Measurements from ENCODE around the gene SMNDC1.
"Not testable (repeated sequence)": the region's sequence is repeated elsewhere in the genome, so short reads cannot be mapped to it uniquely, and the experiment has no call there.

SMNDC1 gene

GRCh38 chr10:110284262-110284661 lies 20.5 kb downstream of the SMNDC1 start:
- no peak for DNase-seq

GRCh38 chr10:110279407-110279986 lies 25.2 kb downstream of the SMNDC1 start:
- peak; percentile 57 for ATAC-seq

More at GRCh38 chr10:110284262-110284661, 20.5 kb downstream of the SMNDC1 start:
- no peak for ATAC-seq

GRCh38 chr10:110278562-110279406 lies 25.9 kb downstream of the SMNDC1 start:
- DNase-seq (no peak), ATAC-seq (no peak)

More at GRCh38 chr10:110279407-110279986, 25.2 kb downstream of the SMNDC1 start:
- peak; percentile 43 for DNase-seq

- ATAC-seq = no peak
These were observed 27.1 kb downstream of the SMNDC1 start for GRCh38 chr10:110277591-110277990.

GRCh38 chr10:110276603-110277002 lies 28.1 kb downstream of the SMNDC1 start:
- ATAC-seq (no peak), DNase-seq (no peak)

More at GRCh38 chr10:110277591-110277990, 27.1 kb downstream of the SMNDC1 start:
- DNase-seq = no peak

GRCh38 chr10:110275128-110275729 lies 29.5 kb downstream of the SMNDC1 start:
- no peak for ATAC-seq
- no peak for DNase-seq

GRCh38 chr10:110274647-110275046 lies 30.1 kb downstream of the SMNDC1 start:
- ATAC-seq (no peak), DNase-seq (no peak)

- DNase-seq (no peak), ATAC-seq (no peak)
These were observed 30.6 kb downstream of the SMNDC1 start for GRCh38 chr10:110274072-110274627.

GRCh38 chr10:110273474-110273873 lies 31.2 kb downstream of the SMNDC1 start:
- DNase-seq = peak; percentile 44
- ATAC-seq = peak; percentile 87

- DNase-seq, ATAC-seq: not testable (repeated sequence)
These were observed 31.7 kb downstream of the SMNDC1 start for GRCh38 chr10:110272995-110273394.

GRCh38 chr10:110269374-110270318 lies 35.1 kb downstream of the SMNDC1 start:
- ATAC-seq = peak; percentile 79

GRCh38 chr10:110268971-110269370 lies 35.7 kb downstream of the SMNDC1 start:
- no peak for ATAC-seq
- DNase-seq = no peak

More at GRCh38 chr10:110269374-110270318, 35.1 kb downstream of the SMNDC1 start:
- DNase-seq = no peak

- ATAC-seq (no peak), DNase-seq (no peak)
These were observed 36.3 kb downstream of the SMNDC1 start for GRCh38 chr10:110268442-110268841.

GRCh38 chr10:110267276-110267675 lies 37.4 kb downstream of the SMNDC1 start:
- ATAC-seq (no peak), DNase-seq (no peak)

- ATAC-seq (no peak), DNase-seq (no peak)
These were observed 39.0 kb downstream of the SMNDC1 start for GRCh38 chr10:110265573-110266193.

- no peak for DNase-seq
- ATAC-seq = no peak
These were observed 41.6 kb downstream of the SMNDC1 start for GRCh38 chr10:110263164-110263563.

GRCh38 chr10:110260746-110261477 lies 43.8 kb downstream of the SMNDC1 start:
- DNase-seq = no peak

GRCh38 chr10:110259317-110259716 lies 45.4 kb downstream of the SMNDC1 start:
- ATAC-seq = no peak
- no peak for DNase-seq

More at GRCh38 chr10:110260746-110261477, 43.8 kb downstream of the SMNDC1 start:
- ATAC-seq = no peak

- no peak for DNase-seq
- ATAC-seq = no peak
These were observed 46.2 kb downstream of the SMNDC1 start for GRCh38 chr10:110258542-110258941.

GRCh38 chr10:110254467-110254866 lies 50.3 kb downstream of the SMNDC1 start:
- DNase-seq (no peak), ATAC-seq (no peak)

All from stimulated activated naive CD8-positive, alpha-beta T cell treated with anti-CD3 and anti-CD28 coated beads, Interleukin-15, Interleukin-2, amounts not matched to agents 100 U/mL and 50 U/mL, for 24 hours (primary cell).